Measurements from ENCODE around the gene ASPSCR1. TPM values are rescaled to one million over a fixed set of nuclear protein-coding genes. Genes with fewer than 3 reads are reported as not detected.
A peak's percentile ranks its signal among the peaks of the same experiment; 100 is the strongest.

Gene ASPSCR1
- total and polyA plus RNA-seq, 10 of the 15 experiments (the other 5 are each of a cell fraction or from before 2014, with no cell fraction given), result 1.5 to 48.4 (median 25.4) TPM

GRCh38 chr17:82047379-82047778 lies 70.0 kb downstream of the ASPSCR1 start:
- Histone ChIP-seq H3K4me3 (no peak overlapping the region), H4K20me1 (ENCODE audit: control insufficient read depth, insufficient read depth) (no peaks in the 10 kb centered on the region), H3K4me1 (ENCODE audit: control insufficient read depth, insufficient read depth, low read length) (no peaks in the 10 kb centered on the region), H3K36me3 (ENCODE audit: control insufficient read depth in 2 of 2, insufficient read depth in 2 of 2, low read length in 1 of 2) (no peaks in the 10 kb centered on the region), H3K27me3 (replicated peaks in 1 of 2; ENCODE audit: control insufficient read depth in 2 of 2, insufficient read depth in 2 of 2, low read length in 1 of 2) (no peaks in the 10 kb centered on the region), H3K27ac (ENCODE audit: control insufficient read depth, insufficient read depth) (no peak overlapping the region), H3K9me3 (replicated peaks; ENCODE audit: control insufficient read depth, insufficient read depth, low read length) (no peaks in the 10 kb centered on the region), H3K9ac (ENCODE audit: control insufficient read depth, insufficient read depth, low read length) (no peak overlapping the region), H2AFZ (ENCODE audit: control insufficient read depth, low read depth, low read length) (no peak overlapping the region), H3K79me2 (ENCODE audit: control insufficient read depth, insufficient read depth, low read length) (peaks cover 4% of the 10 kb centered on the region), H3K4me2 (ENCODE audit: control insufficient read depth, insufficient read depth) (no peak overlapping the region)
- TF ChIP-seq TCF3 (IDR thresholded peaks at IDR 0.05; ENCODE audit: borderline replicate concordance, insufficient read depth, low read depth, low read length) (peak; percentile 50; the same call in 1 of the 2 replicates), EP300 (IDR thresholded peaks at IDR 0.05; ENCODE audit: borderline replicate concordance in 1 of 2, control insufficient read depth in 1 of 2, low read depth in 2 of 2, low read length in 2 of 2) (no peak), POLR2A (IDR thresholded peaks at IDR 0.05; ENCODE audit: low read depth, low read length) (peak; percentile 38; the same call in 1 of the 2 replicates), PBX3 (IDR thresholded peaks at IDR 0.05; ENCODE audit: insufficient replicate concordance, low read depth, low read length) (peak; percentile 62), POLR2AphosphoS5 (IDR thresholded peaks at IDR 0.05; ENCODE audit: low read length) (peak; percentile 28; the same call in 1 of the 2 replicates)
- TF ChIP-seq, protein P1, sequence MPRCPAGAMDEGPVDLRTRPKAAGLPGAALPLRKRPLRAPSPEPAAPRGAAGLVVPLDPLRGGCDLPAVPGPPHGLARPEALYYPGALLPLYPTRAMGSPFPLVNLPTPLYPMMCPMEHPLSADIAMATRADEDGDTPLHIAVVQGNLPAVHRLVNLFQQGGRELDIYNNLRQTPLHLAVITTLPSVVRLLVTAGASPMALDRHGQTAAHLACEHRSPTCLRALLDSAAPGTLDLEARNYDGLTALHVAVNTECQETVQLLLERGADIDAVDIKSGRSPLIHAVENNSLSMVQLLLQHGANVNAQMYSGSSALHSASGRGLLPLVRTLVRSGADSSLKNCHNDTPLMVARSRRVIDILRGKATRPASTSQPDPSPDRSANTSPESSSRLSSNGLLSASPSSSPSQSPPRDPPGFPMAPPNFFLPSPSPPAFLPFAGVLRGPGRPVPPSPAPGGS (IDR thresholded peaks at IDR 0.05; ENCODE audit: borderline replicate concordance, insufficient read depth, low read depth, low read length, poor library complexity, severe bottlenecking), result peak; percentile 98
- TF ChIP-seq, protein P2, sequence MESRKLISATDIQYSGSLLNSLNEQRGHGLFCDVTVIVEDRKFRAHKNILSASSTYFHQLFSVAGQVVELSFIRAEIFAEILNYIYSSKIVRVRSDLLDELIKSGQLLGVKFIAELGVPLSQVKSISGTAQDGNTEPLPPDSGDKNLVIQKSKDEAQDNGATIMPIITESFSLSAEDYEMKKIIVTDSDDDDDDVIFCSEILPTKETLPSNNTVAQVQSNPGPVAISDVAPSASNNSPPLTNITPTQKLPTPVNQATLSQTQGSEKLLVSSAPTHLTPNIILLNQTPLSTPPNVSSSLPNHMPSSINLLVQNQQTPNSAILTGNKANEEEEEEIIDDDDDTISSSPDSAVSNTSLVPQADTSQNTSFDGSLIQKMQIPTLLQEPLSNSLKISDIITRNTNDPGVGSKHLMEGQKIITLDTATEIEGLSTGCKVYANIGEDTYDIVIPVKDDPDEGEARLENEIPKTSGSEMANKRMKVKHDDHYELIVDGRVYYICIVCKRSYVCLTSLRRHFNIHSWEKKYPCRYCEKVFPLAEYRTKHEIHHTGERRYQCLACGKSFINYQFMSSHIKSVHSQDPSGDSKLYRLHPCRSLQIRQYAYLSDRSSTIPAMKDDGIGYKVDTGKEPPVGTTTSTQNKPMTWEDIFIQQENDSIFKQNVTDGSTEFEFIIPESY (IDR thresholded peaks at IDR 0.05), result no peak
- BruUV-seq (replicated peaks), result no TSS peak
- in situ Hi-C loops (cut with MboI) (no loop called here), intact Hi-C loops (cut with micrococcal nuclease; ENCODE audit: unreplicated experiment) (no loop called here)
- ChIA-PET RAD21 (ENCODE audit: unreplicated experiment) (no interaction called here), SMC1A (ENCODE audit: uncharacterized antibody, unreplicated experiment) (no interaction called here), CTCF (no interaction called here), POLR2A (interaction anchor here (1.0 kb wide), 1 partner anchor 10 kb away, joined by 3 read pairs; the partner anchor contains the start of gene DCXR)
- DNase-seq (ENCODE audit: low read depth, low spot score) (no peak), FAIRE-seq (no peak), ATAC-seq (no peak)
- WGBS (ENCODE audit: insufficient coverage, insufficient replicate concordance, low lambda C conversion rate, missing lambda C conversion rate), result 81% methylated on average over 24 of the region's 24 CpGs
